DND-41 (cell line): ENCODE results near the gene USP7.

Experiments
- EZH2 ChIP-seq: IDR thresholded peaks from 3 replicates; pipeline ENCODE4 v1.6.1; 2012; ENCODE audit warnings: borderline replicate concordance, low read depth, mild to moderate bottlenecking, moderate library complexity, low read length, inconsistent platforms; ENCODE audit not compliant: severe bottlenecking
- TF ChIP-seq, protein P1 (sequence below): IDR thresholded peaks from 2 replicates; pipeline ENCODE4 v1.5.1; 2012; ENCODE audit warnings: borderline replicate concordance, low read length, moderate library complexity, mild to moderate bottlenecking; ENCODE audit not compliant: poor library complexity, severe bottlenecking; ENCODE audit errors: extremely low read depth

DNA sequence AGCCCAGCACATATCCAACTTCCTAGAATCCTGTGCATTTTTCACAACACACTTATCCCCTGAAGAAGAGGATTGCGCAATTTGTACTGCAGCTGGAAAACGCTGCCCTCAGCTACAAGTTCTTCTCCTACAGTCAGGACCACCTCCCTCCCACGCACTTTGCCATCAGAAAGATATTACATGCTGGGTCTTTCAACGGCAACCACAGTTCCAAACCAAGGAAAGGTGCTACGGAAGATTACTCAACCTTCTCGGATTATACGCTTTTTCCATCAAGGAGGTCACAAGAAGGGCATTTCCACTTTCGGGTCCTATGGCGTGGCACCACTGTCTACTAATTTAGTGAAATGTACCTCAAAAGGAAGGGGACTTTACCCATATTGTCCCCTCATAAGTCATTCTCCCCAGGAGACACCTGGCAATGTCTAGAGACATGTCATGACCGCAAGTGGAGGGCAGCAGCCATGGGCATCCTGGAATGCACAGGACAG is 35.2 kb downstream of the USP7 start:
- no peak for TF ChIP-seq EZH2
- TF ChIP-seq, protein P1, sequence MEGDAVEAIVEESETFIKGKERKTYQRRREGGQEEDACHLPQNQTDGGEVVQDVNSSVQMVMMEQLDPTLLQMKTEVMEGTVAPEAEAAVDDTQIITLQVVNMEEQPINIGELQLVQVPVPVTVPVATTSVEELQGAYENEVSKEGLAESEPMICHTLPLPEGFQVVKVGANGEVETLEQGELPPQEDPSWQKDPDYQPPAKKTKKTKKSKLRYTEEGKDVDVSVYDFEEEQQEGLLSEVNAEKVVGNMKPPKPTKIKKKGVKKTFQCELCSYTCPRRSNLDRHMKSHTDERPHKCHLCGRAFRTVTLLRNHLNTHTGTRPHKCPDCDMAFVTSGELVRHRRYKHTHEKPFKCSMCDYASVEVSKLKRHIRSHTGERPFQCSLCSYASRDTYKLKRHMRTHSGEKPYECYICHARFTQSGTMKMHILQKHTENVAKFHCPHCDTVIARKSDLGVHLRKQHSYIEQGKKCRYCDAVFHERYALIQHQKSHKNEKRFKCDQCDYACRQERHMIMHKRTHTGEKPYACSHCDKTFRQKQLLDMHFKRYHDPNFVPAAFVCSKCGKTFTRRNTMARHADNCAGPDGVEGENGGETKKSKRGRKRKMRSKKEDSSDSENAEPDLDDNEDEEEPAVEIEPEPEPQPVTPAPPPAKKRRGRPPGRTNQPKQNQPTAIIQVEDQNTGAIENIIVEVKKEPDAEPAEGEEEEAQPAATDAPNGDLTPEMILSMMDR: no peak
